K562 (cell line): ENCODE data around the gene FN3K. TPM values are rescaled to one million over a fixed set of nuclear protein-coding genes. Genes with fewer than 3 reads are reported as not detected.

Experiments used
- BMI1 ChIP-seq: fragments of 150-350 bp; IDR thresholded peaks from 2 replicates; pipeline ENCODE4 v1.6.1; 2014; ENCODE audit warnings: low read length
- CREM ChIP-seq: IDR thresholded peaks from 2 replicates; pipeline ENCODE4 v1.6.1; 2014; ENCODE audit warnings: antibody characterized with exemption, low read depth
- CTBP1 ChIP-seq: fragments of 450-650 bp; IDR thresholded peaks from 2 replicates; pipeline ENCODE4 v1.6.1; 2016; ENCODE audit warnings: borderline replicate concordance
- DDX20 ChIP-seq: fragments of 450-650 bp; IDR thresholded peaks from 2 replicates; pipeline ENCODE4 v1.6.1; 2016; ENCODE audit warnings: missing genetic modification characterization, low read depth, mild to moderate bottlenecking, missing compliant biosample characterization, moderate library complexity
- EP400 ChIP-seq: fragments of 450-650 bp; IDR thresholded peaks from 2 replicates; pipeline ENCODE4 v1.6.1; 2017; ENCODE audit warnings: antibody characterized with exemption, mild to moderate bottlenecking, moderate library complexity
- FOSL1 ChIP-seq: fragments of 200-800 bp; sonication (Bioruptor generic); conservative IDR thresholded peaks from 2 replicates; pipeline ENCODE4 v1.6.1; 2016; ENCODE audit warnings: missing genetic modification characterization, missing compliant biosample characterization
- GABPA ChIP-seq: fragments of 200-800 bp; sonication (Bioruptor generic); conservative IDR thresholded peaks from 2 replicates; pipeline ENCODE4 v1.6.1; 2016; ENCODE audit warnings: low read depth, missing genetic modification characterization, missing compliant biosample characterization
- HNRNPLL ChIP-seq: fragments of 200-400 bp; formaldehyde crosslinking; IDR thresholded peaks from 2 replicates; pipeline ENCODE4 v1.6.1; 2017; ENCODE audit warnings: low read length, low read depth, mild to moderate bottlenecking; ENCODE audit not compliant: poor library complexity, severe bottlenecking
- IFI16 ChIP-seq: fragments of 250-450 bp; sonication (Bioruptor Pico); IDR thresholded peaks from 2 replicates; pipeline ENCODE4 v2.1.2; 2022; ENCODE audit warnings: mild to moderate bottlenecking, inconsistent platforms
- JUN ChIP-seq, 2 experiments: sonication (generic) in 1 of 2; formaldehyde crosslinking in 1 of 2; IDR thresholded peaks; 2 replicates each; pipeline versions ENCODE4 v1.6.1 to v1.8.0; 2012 to 2022; ENCODE audit warnings: borderline replicate concordance in 2 of 2, mild to moderate bottlenecking in 2 of 2, improper control_type of control experiment in 1 of 2, low read depth in 1 of 2, low read length in 1 of 2, missing genetic modification reagents in 1 of 2
- JUND ChIP-seq, 2 experiments: IDR thresholded peaks; 2 replicates in 1 of 2; 3 replicates in 1 of 2; pipeline ENCODE4 v1.6.1; 2011; ENCODE audit warnings: borderline replicate concordance in 2 of 2, low read depth in 2 of 2, low read length in 2 of 2, improper control_type of control experiment in 1 of 2, missing biosample characterization in 1 of 2, missing genetic modification characterization in 1 of 2, missing genetic modification reagents in 1 of 2
- MYBL2 ChIP-seq, 2 experiments: fragments of 450-650 bp in 1 of 2; sonication (generic) in 1 of 2; formaldehyde crosslinking in 1 of 2; IDR thresholded peaks; 2 replicates each; pipeline versions ENCODE4 v1.6.1 to v1.8.1; 2017 to 2022; ENCODE audit warnings: borderline replicate concordance in 1 of 2, inconsistent platforms in 1 of 2, low read depth in 1 of 2, mild to moderate bottlenecking in 1 of 2, missing genetic modification reagents in 1 of 2, moderate library complexity in 1 of 2
- PCBP1 ChIP-seq: fragments of 200-400 bp; formaldehyde crosslinking; IDR thresholded peaks from 2 replicates; pipeline ENCODE4 v1.6.1; 2018; ENCODE audit warnings: mild to moderate bottlenecking, low read depth, low read length; ENCODE audit not compliant: poor library complexity, severe bottlenecking
- PHB ChIP-seq: fragments of 250-450 bp; sonication (Bioruptor Pico); IDR thresholded peaks from 2 replicates; pipeline ENCODE4 v1.5.0; 2021
- RAD51 ChIP-seq: fragments of 450-650 bp; IDR thresholded peaks from 2 replicates; pipeline ENCODE4 v1.7.1; 2016; ENCODE audit warnings: low read depth, mild to moderate bottlenecking, borderline replicate concordance
- SP1 ChIP-seq: sonication (generic); formaldehyde crosslinking; IDR thresholded peaks from 2 replicates; pipeline ENCODE4 v1.8.1; 2022; ENCODE audit warnings: mild to moderate bottlenecking, missing genetic modification reagents
- TARDBP ChIP-seq: fragments of 450-650 bp; IDR thresholded peaks from 2 replicates; pipeline ENCODE4 v1.6.1; 2016
- ZNF583 ChIP-seq: fragments of 250-450 bp; sonication (Bioruptor Pico); IDR thresholded peaks from 2 replicates; pipeline ENCODE4 v1.4.0; 2020
- ZNF766 ChIP-seq: fragments of 200-800 bp; sonication (Bioruptor generic); conservative IDR thresholded peaks from 2 replicates; pipeline ENCODE4 v1.6.1; 2016; ENCODE audit warnings: missing genetic modification characterization, missing compliant biosample characterization
- polyA plus RNA-seq, 8 experiments: library from polyadenylated mRNA; depleted of rRNA in 4 of 8; stranded (reverse) in 5 of 8; unstranded in 3 of 8; fragments of >200 nt; fragmentation: Nextera tagmentation in 2 of 8; fragmentation: Illumina TruSeq in 1 of 8; extraction: Ambion mirVana in 2 of 8; extraction: Trizol in 1 of 8; gene quantifications; 2 replicates each; pipeline versions ENCODE4 v1.2.1 to v1.2.3, GENCODE V29; 2011 to 2014; ENCODE audit warnings: inconsistent platforms in 1 of 8, missing spikeins in 1 of 8
- total RNA-seq, 7 experiments: library from RNA; depleted of rRNA in 6 of 7; stranded (reverse); fragments of >200 nt in 6 of 7; fragmentation: Illumina TruSeq in 2 of 7; extraction: Trizol in 2 of 7; gene quantifications; 2 replicates each; pipeline versions ENCODE4 v1.2.1 to v1.2.3, GENCODE V29; 2011 to 2021; ENCODE audit warnings: low replicate concordance in 1 of 7
- TF ChIP-seq, protein P1 (sequence below): IDR thresholded peaks from 2 replicates; pipeline ENCODE4 v1.6.1; 2012; ENCODE audit warnings: low read depth, low read length, improper control_type of control experiment, borderline replicate concordance
- TF ChIP-seq, protein P2 (sequence below), 2 experiments: fragments of 250-450 bp in 1 of 2; fragments of 450-650 bp in 1 of 2; sonication (Bioruptor Pico) in 1 of 2; IDR thresholded peaks; 2 replicates each; pipeline versions ENCODE4 v1.6.1 to v1.8.0; 2016 to 2021; ENCODE audit warnings: mild to moderate bottlenecking in 2 of 2, moderate library complexity in 2 of 2, missing compliant biosample characterization in 1 of 2, missing genetic modification characterization in 1 of 2
- TF ChIP-seq, protein P3 (sequence below): fragments of 250-450 bp; sonication (Bioruptor Pico); IDR thresholded peaks from 2 replicates; pipeline ENCODE4 v1.4.0; 2020

FN3K gene
- total and polyA plus RNA-seq, 9 of the 15 experiments (the other 6 are each of a cell fraction or from before 2014, with no cell fraction given): 0.08 to 22.7 (median 3.8) TPM

DNA sequence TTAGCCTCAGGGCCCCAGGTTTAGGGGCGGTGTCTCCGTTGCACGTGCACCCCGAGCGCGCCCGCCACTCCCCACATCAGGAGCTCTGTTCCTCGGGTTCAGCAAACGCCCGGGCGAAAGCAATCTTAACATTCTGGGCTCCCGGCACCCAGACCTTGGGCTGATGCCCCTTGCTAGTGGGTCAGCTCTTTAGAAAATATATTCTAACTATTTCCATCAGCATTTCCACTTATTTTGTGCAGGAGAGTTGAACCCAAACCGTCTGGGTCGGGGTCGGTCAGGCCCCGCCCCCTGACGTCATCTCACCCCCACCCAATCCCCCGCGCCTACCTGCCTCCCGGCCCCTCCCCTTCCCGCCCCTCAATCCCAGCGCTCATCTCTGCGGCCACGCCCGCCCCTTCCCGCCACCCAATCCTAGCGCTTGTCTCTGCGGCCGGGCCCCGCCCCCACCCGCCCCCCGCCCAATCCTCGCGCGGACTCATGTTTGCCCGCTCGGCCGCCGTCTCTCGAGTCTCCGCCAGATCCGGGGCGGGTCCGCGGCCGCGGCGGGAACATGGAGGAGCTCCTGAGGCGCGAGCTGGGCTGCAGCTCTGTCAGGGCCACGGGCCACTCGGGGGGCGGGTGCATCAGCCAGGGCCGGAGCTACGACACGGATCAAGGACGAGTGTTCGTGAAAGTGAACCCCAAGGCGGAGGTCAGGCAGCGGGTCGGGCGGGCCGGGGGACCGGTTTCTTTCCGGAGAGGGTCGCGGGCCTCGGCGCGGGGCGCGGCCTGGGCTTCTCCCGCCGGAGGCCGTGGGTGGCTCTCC lies 19.0 kb upstream of the FN3K start, which contains the start of gene FN3KRP (continued):
- TF ChIP-seq PHB (no peak), DDX20 (tag) (no peak), ZNF766 (no peak), CTBP1 (no peak; the same call in 1 of the 2 replicates), GABPA (tag) (peak; percentile 86), RAD51 (no peak), FOSL1 (tag) (peak; percentile 33; the same call in 1 of the 2 replicates), IFI16 (CRISPR knock-in tag) (no peak), MYBL2 (IDR thresholded peaks at IDR 0.05; ENCODE audit: low read depth) (no peak), MYBL2 (CRISPR knock-in tag; IDR thresholded peaks at IDR 0.05; ENCODE audit: borderline replicate concordance) (no peak), BMI1 (no peak), CREM (peak; percentile 55; the same call in 1 of the 2 replicates), PCBP1 (no peak), JUN (IDR thresholded peaks at IDR 0.05; ENCODE audit: borderline replicate concordance, low read depth, low read length) (0 out of 2 replicates have a peak, but pooled peaks have one; percentile 19), JUN (CRISPR knock-in tag; IDR thresholded peaks at IDR 0.05; ENCODE audit: borderline replicate concordance) (no peak), JUND (IDR thresholded peaks at IDR 0.05; ENCODE audit: borderline replicate concordance, low read depth, low read length) (peak; percentile 45; the same call in 1 of the 2 replicates), JUND (tag; IDR thresholded peaks at IDR 0.05; ENCODE audit: borderline replicate concordance, low read depth, low read length) (no peak), HNRNPLL (peak; percentile 19), ZNF583 (CRISPR knock-in tag) (no peak), TARDBP (no peak), EP400 (peak; percentile 44), SP1 (CRISPR knock-in tag) (no peak; the same call in 1 of the 2 replicates)
- TF ChIP-seq, protein P1, sequence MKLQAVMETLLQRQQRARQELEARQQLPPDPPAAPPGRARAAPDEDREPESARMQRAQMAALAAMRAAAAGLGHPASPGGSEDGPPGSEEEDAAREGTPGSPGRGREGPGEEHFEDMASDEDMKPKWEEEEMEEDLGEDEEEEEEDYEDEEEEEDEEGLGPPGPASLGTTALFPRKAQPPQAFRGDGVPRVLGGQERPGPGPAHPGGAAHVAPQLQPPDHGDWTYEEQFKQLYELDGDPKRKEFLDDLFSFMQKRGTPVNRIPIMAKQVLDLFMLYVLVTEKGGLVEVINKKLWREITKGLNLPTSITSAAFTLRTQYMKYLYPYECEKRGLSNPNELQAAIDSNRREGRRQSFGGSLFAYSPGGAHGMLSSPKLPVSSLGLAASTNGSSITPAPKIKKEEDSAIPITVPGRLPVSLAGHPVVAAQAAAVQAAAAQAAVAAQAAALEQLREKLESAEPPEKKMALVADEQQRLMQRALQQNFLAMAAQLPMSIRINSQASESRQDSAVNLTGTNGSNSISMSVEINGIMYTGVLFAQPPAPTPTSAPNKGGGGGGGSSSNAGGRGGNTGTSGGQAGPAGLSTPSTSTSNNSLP: no peak
- TF ChIP-seq, protein P2, sequence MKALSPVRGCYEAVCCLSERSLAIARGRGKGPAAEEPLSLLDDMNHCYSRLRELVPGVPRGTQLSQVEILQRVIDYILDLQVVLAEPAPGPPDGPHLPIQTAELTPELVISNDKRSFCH (CRISPR knock-in tag; IDR thresholded peaks at IDR 0.05): no peak
- TF ChIP-seq, protein P2 (tag; IDR thresholded peaks at IDR 0.05): no peak
- TF ChIP-seq, protein P3, sequence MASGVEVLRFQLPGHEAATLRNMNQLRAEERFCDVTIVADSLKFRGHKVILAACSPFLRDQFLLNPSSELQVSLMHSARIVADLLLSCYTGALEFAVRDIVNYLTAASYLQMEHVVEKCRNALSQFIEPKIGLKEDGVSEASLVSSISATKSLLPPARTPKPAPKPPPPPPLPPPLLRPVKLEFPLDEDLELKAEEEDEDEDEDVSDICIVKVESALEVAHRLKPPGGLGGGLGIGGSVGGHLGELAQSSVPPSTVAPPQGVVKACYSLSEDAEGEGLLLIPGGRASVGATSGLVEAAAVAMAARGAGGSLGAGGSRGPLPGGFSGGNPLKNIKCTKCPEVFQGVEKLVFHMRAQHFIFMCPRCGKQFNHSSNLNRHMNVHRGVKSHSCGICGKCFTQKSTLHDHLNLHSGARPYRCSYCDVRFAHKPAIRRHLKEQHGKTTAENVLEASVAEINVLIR (CRISPR knock-in tag): no peak
